ENCODE results near the gene POLR1F. TPM values are rescaled to one million over a fixed set of nuclear protein-coding genes. Genes with fewer than 3 reads are reported as not detected.

Gene POLR1F
- total RNA-seq, 1 experiment from 2014 or later = 21.6 TPM

DNA sequence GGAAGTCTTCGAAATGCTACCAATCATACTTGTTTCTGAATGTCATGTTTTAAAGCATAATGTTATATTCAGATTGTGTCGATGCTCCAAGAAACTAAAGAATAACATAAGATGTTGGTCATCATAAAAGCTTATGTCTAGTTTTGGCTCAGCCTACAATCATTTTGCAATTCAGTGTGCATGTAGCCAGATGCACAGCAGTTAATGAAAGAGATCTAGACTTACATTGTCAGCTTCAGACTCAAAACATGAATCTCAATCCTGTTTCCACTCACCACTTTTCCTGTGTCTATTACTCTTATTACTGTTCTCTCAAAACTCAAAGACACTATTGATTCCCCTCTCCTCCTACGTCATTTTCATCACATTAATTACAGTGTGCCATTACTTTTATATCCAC is 43.2 kb upstream of the POLR1F start:
- peaks cover 14% of the 10 kb centered on the region for H3K4me1 Mint-ChIP-seq (ENCODE audit: low read depth, unreplicated experiment)
- BruUV-seq (replicated peaks) = no TSS peak
- ChIA-PET POLR2A (no interaction called here), CTCF (no interaction called here)
- H3K4me3 Mint-ChIP-seq (ENCODE audit: unreplicated experiment) = no peak overlapping the region
- intact Hi-C loops (cut with micrococcal nuclease; ENCODE audit: unreplicated experiment) = no loop called here
- no peaks in the 10 kb centered on the region for H3K27me3 Mint-ChIP-seq (ENCODE audit: insufficient read depth, unreplicated experiment)
- no peaks in the 10 kb centered on the region for H3K9me3 ChIP-seq
- peaks cover 8% of the 10 kb centered on the region; the same call in 1 of the 2 replicates for H3K4me1 ChIP-seq
- no peak for DNase-seq
- no peak overlapping the region for H3K4me3 ChIP-seq (ENCODE audit: low read depth, low read length)
- no peaks in the 10 kb centered on the region for H3K27me3 ChIP-seq (replicated peaks; ENCODE audit: control insufficient read depth, insufficient read depth, low read length)
- TF ChIP-seq CTCF (IDR thresholded peaks at IDR 0.05; ENCODE audit: insufficient read depth in 1 of 2, low read depth in 1 of 2, low read length in 1 of 2, severe bottlenecking in 1 of 2, unreplicated experiment in 1 of 2) = no peak
- no peaks in the 10 kb centered on the region for H3K36me3 ChIP-seq (ENCODE audit: control insufficient read depth, insufficient read depth, low read length)
- H3K9me3 Mint-ChIP-seq (ENCODE audit: unreplicated experiment) = peaks cover 9% of the 10 kb centered on the region
- no peak overlapping the region for H3K27ac Mint-ChIP-seq (ENCODE audit: unreplicated experiment)
- no peaks in the 10 kb centered on the region for H3K36me3 Mint-ChIP-seq (ENCODE audit: insufficient read depth, unreplicated experiment)

GRCh38 chr7:19749658-19750057 is 40.8 kb upstream of the POLR1F start:
- Mint-ChIP-seq H3K36me3 (ENCODE audit: insufficient read depth, unreplicated experiment) (no peaks in the 10 kb centered on the region), H3K27ac (ENCODE audit: unreplicated experiment) (no peak overlapping the region), H3K4me1 (ENCODE audit: low read depth, unreplicated experiment) (peaks cover 14% of the 10 kb centered on the region), H3K27me3 (ENCODE audit: insufficient read depth, unreplicated experiment) (no peaks in the 10 kb centered on the region), H3K9me3 (ENCODE audit: unreplicated experiment) (peaks cover 9% of the 10 kb centered on the region), H3K4me3 (ENCODE audit: unreplicated experiment) (no peak overlapping the region)
- intact Hi-C loops (cut with micrococcal nuclease; ENCODE audit: unreplicated experiment) = loop anchor here (5.0 kb wide), 3 partner anchors 408 to 788 kb away; no protein-coding TSS in a partner anchor
- no peaks in the 10 kb centered on the region for H3K27me3 ChIP-seq (replicated peaks; ENCODE audit: control insufficient read depth, insufficient read depth, low read length)
- no peaks in the 10 kb centered on the region for H3K9me3 ChIP-seq
- ChIA-PET CTCF (interaction anchor here (0.6 kb wide), 1 partner anchor 40 kb away, joined by 3 read pairs; no protein-coding TSS in a partner anchor), POLR2A (no interaction called here)
- H3K4me3 ChIP-seq (ENCODE audit: low read depth, low read length) = no peak overlapping the region
- peaks cover 6% of the 10 kb centered on the region; the same call in 1 of the 2 replicates for H3K4me1 ChIP-seq
- H3K36me3 ChIP-seq (ENCODE audit: control insufficient read depth, insufficient read depth, low read length) = no peaks in the 10 kb centered on the region
- BruUV-seq (replicated peaks) = no TSS peak
- TF ChIP-seq CTCF (IDR thresholded peaks at IDR 0.05; ENCODE audit: insufficient read depth in 1 of 2, low read depth in 1 of 2, low read length in 1 of 2, severe bottlenecking in 1 of 2, unreplicated experiment in 1 of 2) = no peak
- DNase-seq = no peak

GRCh38 chr7:19747740-19748339 is 39.0 kb upstream of the POLR1F start:
- no TSS peak for BruUV-seq (replicated peaks)
- POLR2A ChIA-PET = interaction anchor here (0.6 to 0.7 kb wide), 2 partner anchors 252 to 360 kb away, joined by 3 read pairs; no protein-coding TSS in a partner anchor
- Histone ChIP-seq H3K4me3 (ENCODE audit: low read depth, low read length) (no peak overlapping the region), H3K36me3 (ENCODE audit: control insufficient read depth, insufficient read depth, low read length) (no peaks in the 10 kb centered on the region), H3K27me3 (replicated peaks; ENCODE audit: control insufficient read depth, insufficient read depth, low read length) (no peaks in the 10 kb centered on the region), H3K4me1 (no peaks in the 10 kb centered on the region; the same call in 1 of the 2 replicates), H3K9me3 (no peaks in the 10 kb centered on the region)
- Mint-ChIP-seq H3K4me1 (ENCODE audit: low read depth, unreplicated experiment) (peaks cover 14% of the 10 kb centered on the region), H3K9me3 (ENCODE audit: unreplicated experiment) (peaks cover under 1% of the 10 kb centered on the region), H3K27me3 (ENCODE audit: insufficient read depth, unreplicated experiment) (no peaks in the 10 kb centered on the region), H3K27ac (ENCODE audit: unreplicated experiment) (no peak overlapping the region), H3K36me3 (ENCODE audit: insufficient read depth, unreplicated experiment) (no peaks in the 10 kb centered on the region), H3K4me3 (ENCODE audit: unreplicated experiment) (no peak overlapping the region)
- peak; percentile 45 to 51 for TF ChIP-seq CTCF (IDR thresholded peaks at IDR 0.05; ENCODE audit: insufficient read depth in 1 of 2, low read depth in 1 of 2, low read length in 1 of 2, severe bottlenecking in 1 of 2, unreplicated experiment in 1 of 2)
- intact Hi-C loops (cut with micrococcal nuclease; ENCODE audit: unreplicated experiment) = loop anchor here (1.0 to 5.0 kb wide), 10 partner anchors 35 to 850 kb away; partner anchors contain the start of gene POLR1F
- CTCF ChIA-PET = interaction anchor here (0.6 to 1.9 kb wide), 15 partner anchors 34 to 850 kb away, joined by 3 to 44 read pairs (median 4); no protein-coding TSS in a partner anchor
- peak in 1 of 2 experiments; percentile 42 for DNase-seq

Measured in Caco-2 (cell line).